Smooth muscle cell (in vitro differentiated cells): ENCODE results near the gene KCNH5. TPM values are rescaled to one million over a fixed set of nuclear protein-coding genes. Genes with fewer than 3 reads are reported as not detected.

Experiments
- DNase-seq: peaks from one replicate; lab custom pipeline; 2025; ENCODE audit not compliant: unreplicated experiment; lab: John Stamatoyannopoulos, UW
- H2AFZ ChIP-seq: fragments of 200-600 bp; sonication (generic); 2 replicates; pipeline ENCODE4 v1.6.0; 2016; ENCODE audit warnings: antibody characterized with exemption, low read depth, mild to moderate bottlenecking
- H3F3A ChIP-seq: fragments of 200-600 bp; sonication (generic); 2 replicates; pipeline ENCODE4 v1.6.0; 2017; ENCODE audit warnings: antibody characterized with exemption, low read depth
- H3K27ac ChIP-seq: fragments of 200-600 bp; sonication (generic); 2 replicates; pipeline ENCODE4 v1.5.1; 2016; ENCODE audit warnings: low read depth, mild to moderate bottlenecking
- H3K27me3 ChIP-seq: fragments of 200-600 bp; sonication (generic); 2 replicates; pipeline ENCODE4 v1.6.1; 2016; ENCODE audit warnings: low read depth, mild to moderate bottlenecking
- H3K36me3 ChIP-seq: fragments of 200-600 bp; sonication (generic); 2 replicates; pipeline ENCODE4 v1.5.1; 2016; ENCODE audit warnings: low read depth
- H3K4me1 ChIP-seq: fragments of 200-600 bp; sonication (generic); 2 replicates; pipeline ENCODE4 v1.5.1; 2016; ENCODE audit warnings: low read depth
- H3K4me2 ChIP-seq: fragments of 200-600 bp; sonication (generic); 2 replicates; pipeline ENCODE4 v1.6.0; 2016; ENCODE audit warnings: mild to moderate bottlenecking
- H3K4me3 ChIP-seq: fragments of 200-600 bp; sonication (generic); 2 replicates; pipeline ENCODE4 v1.5.1; 2016; ENCODE audit warnings: mild to moderate bottlenecking
- H3K79me2 ChIP-seq: fragments of 200-600 bp; sonication (generic); 2 replicates; pipeline ENCODE4 v1.6.0; 2016; ENCODE audit warnings: low read depth, mild to moderate bottlenecking
- H3K9ac ChIP-seq: fragments of 200-600 bp; sonication (generic); 2 replicates; pipeline ENCODE4 v1.6.0; 2016; ENCODE audit warnings: low read depth
- H3K9me3 ChIP-seq: fragments of 200-600 bp; sonication (generic); replicated peaks from 2 replicates; pipeline ENCODE4 v1.5.1; 2016; ENCODE audit warnings: low read depth
- H4K20me1 ChIP-seq: fragments of 200-600 bp; sonication (generic); 2 replicates; pipeline ENCODE4 v1.6.0; 2016; ENCODE audit warnings: low read depth
- WGBS: methylation state at CpG from one replicate; pipeline ENCODE4 v1.1.7; 2016; ENCODE audit warnings: low lambda C conversion rate; 5-methylcytosine and 5-hydroxymethylcytosine counted together
- polyA plus RNA-seq: library from polyadenylated mRNA; unstranded; fragments of >200 nt; fragmentation: Nextera tagmentation; extraction: Ambion mirVana; gene quantifications from 2 replicates; pipeline ENCODE4 v1.2.1, GENCODE V29; 2016
- total RNA-seq: library from RNA; depleted of rRNA; stranded (reverse); fragments of >200 nt; gene quantifications from 2 replicates; pipeline ENCODE4 v1.2.3, GENCODE V29; 2014
- TF ChIP-seq, protein P1 (sequence below): fragments of 200-600 bp; sonication (generic); IDR thresholded peaks from 2 replicates; pipeline ENCODE4 v1.5.1; 2017; ENCODE audit warnings: borderline replicate concordance, mild to moderate bottlenecking, antibody characterized with exemption; ENCODE audit not compliant: insufficient read depth, poor library complexity, severe bottlenecking

The KCNH5 gene
- total and polyA plus RNA-seq, 2 experiments from 2014 or later: 0.03 to 0.54 TPM

DNA sequence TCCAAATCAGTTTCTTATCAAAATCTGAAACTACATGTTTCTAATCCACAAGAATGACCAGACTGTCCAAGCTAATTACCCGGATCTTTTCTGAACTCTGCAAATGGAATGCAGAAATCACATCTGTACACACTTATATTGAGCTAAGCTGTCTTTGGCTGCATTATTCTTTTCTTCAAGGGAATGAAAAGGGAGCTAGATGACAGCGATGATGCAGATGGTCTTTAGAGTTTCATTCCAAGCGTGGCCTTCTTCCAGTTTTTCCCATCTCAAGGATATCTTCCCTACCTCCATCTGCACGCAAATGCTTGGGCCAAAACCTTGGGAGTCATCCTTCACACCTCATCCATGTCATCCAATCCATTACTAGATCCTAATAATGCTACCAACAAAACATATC lies 12.6 kb downstream of the KCNH5 start:
- H3K27me3 ChIP-seq: peaks cover 7% of the 10 kb centered on the region
- H3K4me3 ChIP-seq: no peak overlapping the region
- H3K9me3 ChIP-seq: no peaks in the 10 kb centered on the region
- no peak overlapping the region for H3K9ac ChIP-seq
- no peaks in the 10 kb centered on the region for H4K20me1 ChIP-seq
- H3K36me3 ChIP-seq: no peaks in the 10 kb centered on the region
- H3K4me2 ChIP-seq: peak overlapping the region; percentile 16
- no peak overlapping the region for H2AFZ ChIP-seq
- DNase-seq: no peak
- no peak overlapping the region for H3K27ac ChIP-seq
- 89% methylated on average over 4 of the region's 4 CpGs for WGBS
- peaks cover 6% of the 10 kb centered on the region for H3K4me1 ChIP-seq
- H3K79me2 ChIP-seq: no peaks in the 10 kb centered on the region
- TF ChIP-seq, protein P1, sequence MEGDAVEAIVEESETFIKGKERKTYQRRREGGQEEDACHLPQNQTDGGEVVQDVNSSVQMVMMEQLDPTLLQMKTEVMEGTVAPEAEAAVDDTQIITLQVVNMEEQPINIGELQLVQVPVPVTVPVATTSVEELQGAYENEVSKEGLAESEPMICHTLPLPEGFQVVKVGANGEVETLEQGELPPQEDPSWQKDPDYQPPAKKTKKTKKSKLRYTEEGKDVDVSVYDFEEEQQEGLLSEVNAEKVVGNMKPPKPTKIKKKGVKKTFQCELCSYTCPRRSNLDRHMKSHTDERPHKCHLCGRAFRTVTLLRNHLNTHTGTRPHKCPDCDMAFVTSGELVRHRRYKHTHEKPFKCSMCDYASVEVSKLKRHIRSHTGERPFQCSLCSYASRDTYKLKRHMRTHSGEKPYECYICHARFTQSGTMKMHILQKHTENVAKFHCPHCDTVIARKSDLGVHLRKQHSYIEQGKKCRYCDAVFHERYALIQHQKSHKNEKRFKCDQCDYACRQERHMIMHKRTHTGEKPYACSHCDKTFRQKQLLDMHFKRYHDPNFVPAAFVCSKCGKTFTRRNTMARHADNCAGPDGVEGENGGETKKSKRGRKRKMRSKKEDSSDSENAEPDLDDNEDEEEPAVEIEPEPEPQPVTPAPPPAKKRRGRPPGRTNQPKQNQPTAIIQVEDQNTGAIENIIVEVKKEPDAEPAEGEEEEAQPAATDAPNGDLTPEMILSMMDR: no peak
- no peaks in the 10 kb centered on the region for H3F3A ChIP-seq

DNA sequence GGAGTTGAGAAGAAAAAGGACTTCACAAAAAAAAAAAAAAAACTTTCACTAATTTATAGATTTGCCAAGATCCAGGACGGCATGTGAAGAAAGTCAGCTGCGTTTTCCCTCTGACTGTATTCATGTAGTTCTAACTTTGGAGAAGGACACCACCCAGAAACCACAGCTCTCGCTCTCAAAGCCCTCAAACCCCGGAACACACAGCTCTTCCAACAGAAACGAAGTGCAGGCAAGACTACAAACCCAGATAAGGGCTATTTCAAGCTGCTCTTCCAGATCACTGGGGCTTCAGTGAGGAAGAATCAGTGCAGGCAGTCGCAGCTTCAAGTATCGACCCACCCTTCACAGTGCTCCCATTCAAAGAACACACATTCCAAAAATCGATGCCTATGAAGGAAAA lies 13.2 kb downstream of the KCNH5 start:
- H3K4me2 ChIP-seq: peak overlapping the region; percentile 16
- no peak for DNase-seq
- H4K20me1 ChIP-seq: no peaks in the 10 kb centered on the region
- H3F3A ChIP-seq: no peaks in the 10 kb centered on the region
- 25% methylated on average over 8 of the region's 8 CpGs for WGBS
- peaks cover 6% of the 10 kb centered on the region for H3K4me1 ChIP-seq
- no peaks in the 10 kb centered on the region for H3K9me3 ChIP-seq
- no peak overlapping the region for H3K4me3 ChIP-seq
- no peaks in the 10 kb centered on the region for H3K79me2 ChIP-seq
- TF ChIP-seq, protein P1: no peak
- no peak overlapping the region for H3K27ac ChIP-seq
- H3K27me3 ChIP-seq: peaks cover 7% of the 10 kb centered on the region
- H3K9ac ChIP-seq: no peak overlapping the region
- no peak overlapping the region for H2AFZ ChIP-seq
- H3K36me3 ChIP-seq: no peaks in the 10 kb centered on the region

DNA sequence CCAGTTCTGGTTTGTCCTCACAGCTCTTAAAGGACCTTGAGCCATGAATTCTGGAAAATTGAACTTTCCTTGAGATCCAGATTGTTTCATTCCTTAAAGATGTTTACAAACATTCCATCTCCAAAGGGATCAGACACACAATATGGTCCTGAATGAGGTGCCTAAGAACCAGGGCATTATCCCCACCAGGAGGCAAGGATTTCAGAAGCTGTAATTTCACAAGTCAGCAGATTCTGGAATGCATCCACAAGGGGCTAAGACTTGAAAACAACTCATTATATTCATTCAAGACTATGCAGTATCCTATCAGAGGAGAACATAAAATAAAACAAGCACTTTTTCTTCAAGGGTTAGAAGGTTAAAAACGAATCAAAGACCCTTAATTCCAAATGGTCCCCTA lies 15.1 kb downstream of the KCNH5 start:
- Histone ChIP-seq H2AFZ (no peak overlapping the region), H3K9ac (no peak overlapping the region), H3K79me2 (no peaks in the 10 kb centered on the region), H3K36me3 (no peaks in the 10 kb centered on the region), H3K9me3 (no peaks in the 10 kb centered on the region), H3K4me2 (no peak overlapping the region), H3K4me3 (no peak overlapping the region), H3K27me3 (no peaks in the 10 kb centered on the region), H4K20me1 (no peaks in the 10 kb centered on the region), H3F3A (no peaks in the 10 kb centered on the region), H3K27ac (no peak overlapping the region), H3K4me1 (peaks cover 6% of the 10 kb centered on the region)
- DNase-seq: no peak
- 88% methylated on average over 1 of the region's 1 CpG for WGBS
- TF ChIP-seq, protein P1: no peak

- Histone ChIP-seq H3K79me2 (no peaks in the 10 kb centered on the region), H3K9me3 (no peaks in the 10 kb centered on the region), H3K27ac (no peak overlapping the region), H4K20me1 (no peaks in the 10 kb centered on the region), H3K4me2 (no peak overlapping the region), H3K4me3 (no peak overlapping the region), H3K4me1 (peaks cover 6% of the 10 kb centered on the region), H2AFZ (no peak overlapping the region), H3K36me3 (no peaks in the 10 kb centered on the region), H3F3A (no peaks in the 10 kb centered on the region), H3K27me3 (no peaks in the 10 kb centered on the region), H3K9ac (no peak overlapping the region)
- 89% methylated on average over 1 of the region's 1 CpG for WGBS
- DNase-seq: no peak
- TF ChIP-seq, protein P1: no peak
Observed at GRCh38 chr14:63027719-63028118, 17.5 kb downstream of the KCNH5 start.
